ENCODE data around the gene DTWD1. TPM values are rescaled to one million over a fixed set of nuclear protein-coding genes. Genes with fewer than 3 reads are reported as not detected.

The DTWD1 gene
- total and polyA plus RNA-seq, 9 of the 15 experiments (the other 6 are each of a cell fraction or from before 2014, with no cell fraction given): 23.1 to 76.4 (median 36.5) TPM

DNA sequence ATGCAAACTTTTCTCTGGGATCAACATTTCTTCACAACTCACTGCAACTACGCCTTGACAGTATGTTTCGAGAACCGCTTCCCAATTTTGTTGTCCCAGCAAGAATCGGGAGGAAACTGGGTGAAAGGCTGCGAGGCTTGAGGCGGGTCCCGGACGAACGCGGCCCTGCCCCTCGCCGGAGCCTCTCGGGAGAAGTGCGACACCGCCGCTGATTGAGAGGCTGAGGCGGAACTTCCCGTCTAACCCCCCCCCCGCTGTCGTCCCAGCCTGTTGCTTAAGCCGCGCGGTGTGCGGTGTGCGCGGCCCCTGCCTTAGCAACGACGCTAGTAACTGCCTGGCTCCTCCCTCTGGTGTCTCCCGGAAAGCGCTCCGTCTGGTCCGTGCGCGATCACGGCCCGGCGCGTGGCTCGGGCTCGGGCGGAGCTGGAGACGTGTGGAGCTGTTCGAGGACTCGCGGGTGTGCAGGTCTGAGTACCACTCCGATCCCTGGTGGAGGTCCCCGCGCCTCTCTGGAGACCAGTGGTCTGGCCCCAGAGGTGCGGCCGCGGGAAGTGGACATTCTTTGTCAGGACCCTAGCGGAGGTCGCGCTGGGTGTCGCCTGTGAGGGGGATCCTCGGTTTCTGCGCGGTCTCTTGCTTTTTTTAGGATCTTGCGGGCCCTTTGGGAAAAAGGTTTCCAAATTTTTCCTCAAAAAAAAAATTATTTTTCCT is at the start of gene DTWD1, which contains the start of gene FAM227B (continued):
- TF ChIP-seq ATF6 (CRISPR knock-in tag; IDR thresholded peaks at IDR 0.05) (peak; percentile 27; the same call in 1 of the 2 replicates), WHSC1 (IDR thresholded peaks at IDR 0.05; ENCODE audit: low read length) (no peak)

DNA sequence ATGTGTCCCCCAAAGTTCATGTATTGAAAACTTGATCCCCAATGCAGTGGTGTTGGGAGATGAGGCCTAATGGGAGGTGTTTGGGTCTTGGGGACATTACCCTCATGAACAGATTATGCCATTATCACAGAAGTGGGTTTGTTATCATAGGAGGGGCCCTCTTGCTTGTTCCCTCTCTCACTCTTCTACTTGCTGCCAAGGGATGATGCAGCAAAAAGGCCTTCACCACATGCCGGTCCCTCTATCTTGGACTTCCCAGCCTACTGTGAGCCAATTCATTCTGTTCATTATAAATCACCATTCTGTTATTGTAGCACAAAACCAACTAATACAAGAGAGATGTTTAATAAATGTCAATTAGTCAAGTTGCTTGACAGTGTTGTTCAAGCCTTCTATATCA is 47.4 kb upstream of the DTWD1 start:
- Histone ChIP-seq H3K4me1 (replicated peaks in 1 of 2; ENCODE audit: control insufficient read depth in 2 of 2, insufficient read depth in 2 of 2, low read length in 2 of 2) (no peaks in the 10 kb centered on the region), H3K4me2 (ENCODE audit: insufficient read depth, low read length) (no peak overlapping the region), H3K4me3 (no peak overlapping the region), H4K20me1 (replicated peaks; ENCODE audit: control insufficient read depth, insufficient read depth, low read length) (no peaks in the 10 kb centered on the region), H2AFZ (ENCODE audit: low read depth, low read length) (no peak overlapping the region), H3K9me3 (replicated peaks; ENCODE audit: control insufficient read depth, insufficient read depth, low read depth, low read length) (no peaks in the 10 kb centered on the region), H3K9ac (ENCODE audit: insufficient read depth in 1 of 2, low read depth in 2 of 2, low read length in 2 of 2) (no peak overlapping the region), H3K9me1 (ENCODE audit: control insufficient read depth, insufficient read depth, low read length) (no peaks in the 10 kb centered on the region), H3K27ac (ENCODE audit: extremely low read depth, low read depth, low read length) (no peak overlapping the region), H3K36me3 (ENCODE audit: control insufficient read depth, insufficient read depth, low read length) (no peaks in the 10 kb centered on the region), H3K79me2 (ENCODE audit: control insufficient read depth, insufficient read depth, low read length) (no peaks in the 10 kb centered on the region), H3K27me3 (ENCODE audit: control insufficient read depth in 2 of 2, insufficient read depth in 2 of 2, low read length in 2 of 2) (no peaks in the 10 kb centered on the region)
- in situ Hi-C loops (cut with MboI) (no loop called here), intact Hi-C loops (cut with micrococcal nuclease) (no loop called here)
- CTCF ChIA-PET (ENCODE audit: low intra/inter-chr PET ratio): no interaction called here
- ATAC-seq (no peak), FAIRE-seq (no peak), DNase-seq (ENCODE audit: extremely low read depth in 1 of 4, low spot score in 3 of 4) (no peak)
- TF ChIP-seq XRCC5 (IDR thresholded peaks at IDR 0.05; ENCODE audit: low read depth, low read length) (no peak), SMARCA4 (IDR thresholded peaks at IDR 0.05) (no peak), OTX1 (CRISPR knock-in tag; IDR thresholded peaks at IDR 0.05) (no peak), TAF7 (tag; IDR thresholded peaks at IDR 0.05) (no peak), NFE2 (IDR thresholded peaks at IDR 0.05; ENCODE audit: low read depth) (peak; percentile 27; the same call in 1 of the 2 replicates), ZNF253 (CRISPR knock-in tag; conservative IDR thresholded peaks at IDR 0.05) (no peak)
- WGBS (ENCODE audit: insufficient coverage, low coverage, missing lambda C conversion rate): 0% methylated on average over 1 of the region's 1 CpG
- POLR2A ChIA-PET: no interaction called here
- BruUV-seq (replicated peaks): no TSS peak
